ENCODE results near the gene ACAP2.
"Not testable (repeated sequence)": the region's sequence is repeated elsewhere in the genome, so short reads cannot be mapped to it uniquely, and the experiment has no call there.

The ACAP2 gene

DNA sequence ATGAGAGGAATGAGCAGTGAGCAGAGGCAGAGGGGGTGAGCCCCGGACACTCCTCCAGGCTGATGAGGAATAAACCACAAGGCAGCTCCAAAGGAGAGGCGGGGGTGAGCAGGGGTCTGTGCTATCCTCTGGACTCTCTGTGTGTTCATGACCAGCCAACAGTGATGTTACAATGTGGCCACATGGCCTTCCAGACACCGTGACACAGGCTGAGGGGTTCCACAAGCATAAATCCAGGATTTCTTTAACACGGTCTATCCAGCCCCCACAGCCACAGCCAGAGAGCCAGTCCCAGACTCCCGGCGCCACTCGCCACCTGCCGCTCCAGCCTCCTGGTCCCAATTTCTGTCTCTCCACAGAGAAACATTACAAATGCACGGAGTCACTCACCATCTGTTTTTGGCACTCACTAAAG, 196.2 kb downstream of the ACAP2 start:
- DNase-seq (ENCODE audit: low read depth in 2 of 2), result no peak

DNA sequence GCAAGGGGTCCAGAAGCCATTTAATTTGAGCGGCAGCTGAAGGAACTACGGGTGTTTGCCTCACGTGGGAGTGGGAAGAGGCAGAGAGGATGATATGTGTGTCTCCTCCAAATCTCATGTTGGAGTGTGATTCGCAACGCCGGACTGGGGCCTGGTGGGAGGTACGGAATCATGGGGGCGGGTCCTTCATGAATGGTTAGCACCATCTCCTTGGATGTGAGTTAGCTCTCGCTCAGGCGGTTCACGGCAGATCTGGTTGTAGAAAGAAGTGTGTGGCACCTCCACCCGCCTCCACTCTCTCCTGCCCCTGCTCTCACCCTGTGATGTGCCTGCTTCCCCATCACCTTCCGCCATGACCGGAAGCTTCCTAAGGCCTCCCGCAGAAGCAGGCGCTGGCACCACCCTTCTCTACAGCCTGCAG, 197.3 kb downstream of the ACAP2 start:
- DNase-seq (ENCODE audit: low read depth in 2 of 2), result no peak

DNA sequence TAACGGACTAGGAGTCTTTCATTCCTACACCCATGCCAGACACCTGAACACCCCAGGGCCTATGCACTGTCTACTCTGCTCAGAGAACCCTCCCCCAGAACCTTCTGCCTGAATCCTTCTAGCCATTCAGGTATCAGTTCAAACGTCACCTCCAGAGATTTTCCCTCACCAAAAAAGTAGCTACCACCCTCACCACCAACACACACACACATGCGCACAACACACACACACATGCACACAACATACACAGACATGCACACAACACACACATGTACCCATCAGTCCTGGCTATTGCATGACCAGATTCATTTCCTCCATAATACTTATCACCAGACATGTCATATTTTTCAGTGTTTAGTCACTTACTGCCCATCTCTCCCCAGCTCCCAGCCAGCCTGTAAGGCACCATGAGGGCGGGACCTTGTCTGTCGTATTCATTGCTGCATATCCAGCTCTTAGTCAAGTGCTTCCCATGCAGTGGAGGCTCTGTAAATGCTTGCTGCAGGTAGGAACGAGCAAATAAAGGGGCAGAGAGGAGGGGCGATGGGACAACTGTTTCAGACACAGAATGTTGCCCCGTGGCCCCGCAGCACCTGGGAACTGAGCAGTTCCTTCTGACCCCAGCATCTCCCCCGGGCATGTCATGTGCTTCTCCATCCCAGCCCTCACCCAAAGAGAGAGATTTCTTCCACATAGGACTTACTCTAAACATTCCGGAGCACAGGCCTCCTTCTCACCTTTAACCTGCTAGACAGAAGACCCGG, 201.0 kb downstream of the ACAP2 start:
- no peak for DNase-seq (ENCODE audit: low read depth in 2 of 2)

DNA sequence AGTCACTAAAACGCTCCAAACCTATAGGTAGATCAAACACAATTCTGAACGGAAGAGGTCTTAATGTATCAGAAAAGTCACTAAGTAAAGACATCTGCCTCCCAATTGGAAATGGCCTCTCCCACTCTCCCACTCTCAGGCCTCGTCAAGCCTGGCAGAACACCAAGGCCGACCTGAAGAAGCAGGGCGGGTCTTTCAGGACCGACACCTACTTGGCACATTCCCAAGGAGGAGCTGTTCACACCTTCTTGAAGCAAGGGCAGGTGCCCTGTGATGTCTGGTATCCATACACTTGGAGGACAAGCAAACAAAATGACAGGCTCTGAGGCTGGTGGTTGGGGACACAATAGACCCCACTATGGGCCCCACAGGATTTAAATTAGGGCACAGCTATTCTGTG, 201.9 kb downstream of the ACAP2 start:
- no peak for DNase-seq (ENCODE audit: low read depth in 2 of 2)

DNA sequence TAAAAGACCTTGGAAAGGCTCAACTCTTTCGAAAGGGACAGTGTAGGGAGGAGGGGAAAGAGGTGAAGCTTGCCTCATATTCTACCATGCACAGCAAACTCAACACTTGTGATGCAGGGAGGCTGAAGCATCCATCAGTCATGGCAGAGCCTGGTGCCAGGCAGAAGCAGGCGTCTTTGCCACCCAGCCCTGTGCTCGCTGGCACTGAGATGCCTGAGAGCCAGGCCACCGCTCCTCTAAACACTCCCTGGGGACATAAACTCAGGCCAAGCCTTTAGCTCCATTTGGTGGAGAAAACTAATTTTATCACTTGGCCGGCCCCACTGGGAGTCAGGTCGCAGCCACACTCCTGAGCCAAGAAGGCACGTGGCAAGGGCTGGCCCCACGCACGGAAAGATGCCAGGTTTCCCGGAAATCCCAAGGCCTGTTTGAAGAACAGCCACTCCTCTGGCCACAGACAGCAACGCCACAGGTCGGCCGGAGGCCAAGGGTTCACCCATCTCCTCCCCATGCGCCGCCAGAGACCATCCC, 202.6 kb downstream of the ACAP2 start:
- DNase-seq (ENCODE audit: low read depth in 2 of 2), result no peak

DNA sequence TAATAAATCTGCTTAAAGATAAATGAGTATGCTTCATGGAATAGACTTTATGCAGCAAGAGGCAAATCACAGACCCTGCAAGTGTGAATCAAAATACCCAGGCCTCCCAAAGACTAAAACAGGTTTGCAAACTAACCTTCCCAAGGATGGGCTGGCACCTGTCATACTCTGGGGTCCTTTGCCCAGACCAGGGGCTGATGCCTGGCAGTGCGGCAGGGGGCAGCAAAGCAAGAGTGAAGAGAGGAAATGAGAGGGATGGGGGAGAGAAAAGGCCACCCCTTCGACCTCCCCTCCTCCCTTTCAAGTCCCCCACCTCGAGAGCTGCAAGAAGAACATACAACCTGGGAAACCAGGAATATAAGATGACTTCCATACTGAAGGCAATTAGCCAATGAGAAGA, 203.7 kb downstream of the ACAP2 start:
- DNase-seq (ENCODE audit: low read depth in 2 of 2), result no peak

DNA sequence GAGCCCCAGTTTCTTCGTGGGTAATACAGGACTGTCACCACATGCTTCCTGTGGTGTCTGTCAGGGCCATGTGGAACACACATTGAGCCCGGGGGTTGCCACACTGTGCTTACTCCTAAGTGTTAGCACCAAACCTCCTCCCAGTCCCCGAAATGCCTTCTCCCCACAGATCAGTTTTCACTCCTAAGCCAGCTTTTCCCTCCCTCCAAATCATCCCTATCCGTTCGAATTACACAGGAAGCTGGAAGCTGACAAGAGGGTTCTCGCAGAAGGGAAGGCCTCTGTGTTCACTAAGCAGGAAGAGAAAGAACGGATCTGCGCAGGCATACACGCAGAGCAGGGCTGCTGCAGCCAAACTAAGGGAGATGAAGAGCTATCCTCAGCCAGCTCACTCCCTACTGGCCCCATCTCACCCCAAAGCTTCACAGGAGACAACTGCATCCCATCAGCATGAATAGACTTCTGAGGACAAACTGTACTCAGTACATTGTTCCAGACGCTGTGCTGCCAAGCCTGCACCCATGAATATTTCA, 204.2 kb downstream of the ACAP2 start:
- DNase-seq (ENCODE audit: low read depth in 2 of 2), result no peak

DNA sequence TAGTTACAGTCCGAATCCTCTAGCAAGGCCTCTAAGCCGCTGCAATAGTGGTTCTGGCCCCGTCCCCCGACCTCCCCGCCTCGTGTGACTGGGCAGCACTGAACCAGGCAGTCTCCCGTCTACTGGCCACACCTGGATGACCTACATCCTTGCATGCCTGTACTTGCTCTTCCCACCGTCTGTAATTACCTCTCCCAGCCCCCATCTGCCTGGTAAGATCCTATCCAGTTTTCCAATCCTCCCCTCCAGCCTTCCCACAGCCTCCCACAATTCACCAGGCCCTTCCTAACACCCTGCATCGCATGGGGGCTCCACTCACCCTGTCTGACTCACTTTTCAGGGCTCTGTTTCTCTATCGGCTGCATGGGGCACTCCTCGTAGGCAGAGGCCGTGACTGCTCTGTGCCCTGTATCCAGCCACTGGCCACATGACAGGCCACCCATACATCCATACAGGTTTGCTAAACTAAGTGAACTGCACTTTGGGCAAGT, 204.7 kb downstream of the ACAP2 start:
- DNase-seq (ENCODE audit: low read depth in 2 of 2), result no peak

DNA sequence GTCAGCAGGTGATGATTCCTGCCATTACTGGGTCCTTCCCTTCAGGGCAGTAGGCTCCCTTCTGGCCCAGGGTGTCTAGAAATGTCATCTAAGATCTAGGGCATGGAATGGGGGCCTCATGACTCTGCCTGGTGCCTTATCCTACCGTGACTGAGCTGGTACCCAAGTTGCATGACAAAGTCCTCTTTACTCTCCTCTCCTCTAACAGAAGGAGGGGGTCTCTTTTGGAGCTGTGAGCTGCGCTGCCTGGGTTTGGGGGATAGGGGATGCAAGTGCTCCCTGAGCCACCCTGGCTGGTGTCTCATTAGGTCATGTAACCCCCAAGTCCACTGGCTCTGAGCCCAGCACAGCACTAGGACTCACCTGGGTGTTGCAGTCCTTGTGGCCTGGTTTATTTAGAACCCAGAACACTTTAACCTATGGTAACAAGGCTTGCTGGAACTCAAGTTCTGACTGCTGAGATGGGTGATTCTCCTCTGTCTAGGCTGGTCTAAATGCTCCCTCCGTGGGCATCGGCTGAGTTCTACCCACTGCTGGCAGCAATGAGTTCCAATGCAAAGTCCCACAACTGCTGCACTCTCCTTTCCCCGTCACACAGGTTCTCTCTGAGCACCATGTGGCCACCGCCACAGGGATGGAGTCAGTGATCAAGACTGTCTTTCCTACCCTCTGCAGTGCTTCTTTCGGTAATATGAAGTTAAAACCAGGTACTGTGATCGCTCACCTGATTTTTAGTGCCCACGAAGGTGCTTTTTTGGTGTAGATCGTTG, 205.8 kb downstream of the ACAP2 start:
- DNase-seq (ENCODE audit: low read depth in 2 of 2), result no peak

DNA sequence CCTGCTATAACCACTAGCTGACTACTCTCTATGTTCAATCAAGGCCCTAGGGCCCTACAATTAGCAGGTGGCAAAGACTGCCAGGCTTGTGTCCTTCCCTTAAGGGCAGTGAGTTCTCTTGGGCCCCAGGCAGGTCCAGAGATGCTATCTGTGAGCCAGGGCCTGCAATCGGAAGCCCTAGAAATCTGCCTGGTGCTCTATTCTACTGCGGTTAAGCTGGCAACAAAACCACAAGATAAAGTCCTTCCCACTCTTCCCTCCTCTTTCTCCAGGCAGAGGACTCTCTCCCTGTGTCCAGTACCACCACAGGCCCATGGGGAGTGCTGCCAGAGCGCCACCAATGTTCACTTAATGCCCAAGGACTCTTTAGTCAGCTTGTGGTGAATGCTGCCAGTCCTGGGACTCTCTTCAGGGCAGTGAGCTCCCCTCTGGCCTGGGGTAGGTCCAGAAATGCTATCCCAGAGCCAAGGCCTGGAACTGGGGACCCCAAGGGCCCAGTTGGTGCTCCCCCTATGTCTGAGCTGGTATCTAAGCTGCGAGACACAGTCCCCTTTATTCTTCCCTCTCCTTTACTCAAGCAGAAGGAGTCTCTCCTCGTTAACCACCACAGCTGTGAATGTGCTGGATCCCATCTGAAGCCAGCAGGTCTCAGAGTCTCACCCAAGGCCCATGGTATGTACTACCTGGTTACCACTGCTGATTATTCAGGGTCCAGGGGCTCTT, 206.6 kb downstream of the ACAP2 start:
- no peak for DNase-seq (ENCODE audit: low read depth in 2 of 2)

DNA sequence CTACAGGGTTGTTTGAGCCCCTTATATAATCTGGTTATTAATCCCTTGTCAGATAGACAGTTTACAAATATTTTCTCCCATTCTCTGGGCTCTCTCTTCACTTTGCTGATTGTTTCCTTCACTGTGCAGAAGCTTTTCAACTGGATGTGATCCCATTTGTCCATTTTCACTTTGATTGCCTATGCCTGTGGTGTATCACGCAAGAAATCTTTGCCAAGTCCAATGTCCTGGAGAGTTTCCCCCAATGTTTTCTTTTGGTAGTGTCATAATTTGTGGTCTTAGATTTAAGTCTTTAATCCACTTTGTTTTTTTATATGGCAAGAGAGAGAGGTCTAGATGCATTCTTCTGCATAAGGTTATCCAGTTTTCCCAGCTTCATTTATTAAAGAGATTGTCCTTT, 212.6 kb downstream of the ACAP2 start:
- no peak for DNase-seq (ENCODE audit: low read depth in 2 of 2)

DNA sequence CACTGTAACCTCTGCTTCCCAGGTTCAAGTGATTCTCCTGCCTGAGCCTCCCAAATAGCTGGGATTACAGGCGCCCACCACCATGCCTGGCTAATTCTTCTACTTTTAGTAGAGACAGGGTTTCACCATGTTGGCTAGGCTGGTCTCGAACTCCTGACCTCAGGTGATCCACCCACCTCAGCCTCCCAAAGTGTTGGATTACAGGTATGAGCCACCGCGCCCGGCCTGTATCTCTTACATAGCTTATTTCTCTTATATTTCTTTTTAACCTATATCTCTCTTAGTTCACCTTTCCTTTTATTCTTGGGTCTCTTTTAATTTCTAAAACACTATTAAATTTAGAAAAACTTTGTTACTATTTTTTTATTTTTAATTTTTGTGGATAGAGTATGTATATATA, 213.9 kb downstream of the ACAP2 start:
- DNase-seq (ENCODE audit: low read depth in 2 of 2), result not testable (repeated sequence)

DNA sequence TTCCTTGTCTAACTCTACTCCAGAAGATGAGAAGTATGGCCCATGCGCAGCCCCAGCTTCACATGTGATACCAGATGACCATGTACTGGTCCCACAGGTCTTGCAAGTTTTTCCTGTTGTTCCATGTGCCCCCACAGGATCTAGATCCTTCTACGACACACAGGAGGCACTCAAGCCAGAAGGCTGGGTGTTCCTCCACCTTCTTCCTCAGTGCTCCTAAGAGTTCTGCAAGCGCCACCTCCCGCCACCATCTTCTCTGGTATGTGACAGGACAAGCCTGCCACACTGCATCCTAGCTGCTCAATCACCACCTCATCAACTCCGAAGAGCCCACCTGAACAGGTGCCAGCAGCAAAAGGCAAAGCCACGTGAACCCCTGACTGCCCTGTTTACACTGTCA, 214.9 kb downstream of the ACAP2 start:
- no peak for DNase-seq (ENCODE audit: low read depth in 2 of 2)

DNA sequence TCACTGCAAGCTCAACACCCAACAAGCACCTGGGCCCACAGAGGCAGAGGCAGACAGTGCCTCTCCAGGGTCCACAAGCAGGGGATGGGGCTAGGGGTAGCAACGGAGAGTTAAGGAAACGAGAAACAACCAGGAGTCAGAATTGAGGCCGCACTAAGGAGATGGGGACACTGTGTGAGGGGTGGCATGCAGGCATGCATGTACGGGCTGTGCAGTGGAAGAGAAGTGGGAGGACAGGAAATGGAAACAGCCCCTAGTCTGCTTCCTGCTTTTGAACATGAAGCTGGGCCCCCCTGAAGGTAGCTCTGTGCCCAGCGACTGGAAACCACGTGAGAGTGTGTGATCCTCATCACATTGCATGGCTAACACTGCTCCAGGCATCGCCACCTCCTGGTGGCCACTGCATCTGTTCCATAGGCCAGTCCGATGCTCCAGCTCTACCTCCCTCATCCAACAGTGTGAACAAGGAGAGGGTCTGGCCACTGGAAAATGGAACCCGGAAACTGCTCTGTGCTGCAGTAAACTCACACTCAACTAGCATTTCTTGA, 215.8 kb downstream of the ACAP2 start:
- no peak for DNase-seq (ENCODE audit: low read depth in 2 of 2)

DNA sequence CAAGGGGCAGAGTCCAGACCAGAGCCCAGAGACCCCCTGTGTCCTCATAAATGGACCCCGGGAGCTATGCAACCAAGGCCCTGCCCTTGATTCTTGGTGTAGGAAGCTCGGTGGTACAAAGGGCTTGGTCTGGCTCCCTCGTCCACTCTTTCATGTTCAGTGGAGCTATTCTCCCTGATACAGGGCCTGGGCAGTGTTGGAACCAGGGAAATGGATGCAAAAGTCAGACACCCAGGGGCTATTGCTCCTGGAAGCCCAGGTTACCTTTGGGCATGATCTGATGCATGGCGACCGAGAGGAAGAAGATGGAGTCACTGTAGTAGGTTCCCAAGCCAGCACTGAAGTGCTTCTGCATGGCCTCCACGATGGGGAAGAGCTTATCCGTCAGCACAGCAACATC, 216.4 kb downstream of the ACAP2 start:
- DNase-seq (ENCODE audit: low read depth in 2 of 2), result no peak

DNA sequence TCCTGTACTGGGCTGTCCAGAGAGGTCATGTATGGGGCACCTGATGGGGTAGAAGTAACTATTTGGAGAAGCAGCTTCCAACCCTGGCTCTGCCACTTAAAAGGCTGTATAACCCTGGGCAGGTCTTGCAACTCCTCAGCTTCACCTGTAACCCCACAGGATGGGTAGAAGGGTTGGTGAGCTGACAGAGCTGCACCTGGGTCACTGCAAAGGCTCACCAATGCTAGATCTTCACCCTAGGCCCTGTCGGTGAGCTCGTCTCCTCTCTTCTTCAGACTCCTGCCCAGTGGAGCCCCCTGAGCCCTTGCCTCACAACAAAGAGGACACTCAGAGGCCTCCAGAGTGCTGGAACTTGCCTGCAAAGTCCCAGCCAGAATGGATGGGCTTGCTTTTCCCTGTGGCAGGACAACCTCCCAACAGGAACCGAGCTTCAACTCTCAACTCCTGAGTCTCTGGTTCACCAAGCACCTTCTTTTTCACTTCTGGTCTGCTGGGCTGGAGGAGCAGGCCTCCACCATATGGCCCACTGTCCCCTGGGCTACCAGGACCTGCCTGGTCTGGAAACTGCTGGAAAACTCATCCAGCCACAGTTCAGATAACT, 217.7 kb downstream of the ACAP2 start:
- no peak for DNase-seq (ENCODE audit: low read depth in 2 of 2)
